KMS-11 (cell line): ENCODE data around the gene SFXN4.

ENCODE experiments used
- H2AFZ ChIP-seq: fragments of 200-600 bp; sonication (generic); 2 replicates; pipeline ENCODE4 v1.6.1; 2016; ENCODE audit warnings: antibody characterized with exemption, mixed run types, low read depth
- H3K27ac ChIP-seq: fragments of 200-600 bp; sonication (generic); 2 replicates; pipeline ENCODE4 v1.6.1; 2016; ENCODE audit warnings: mild to moderate bottlenecking, mixed run types
- H3K27me3 ChIP-seq: fragments of 200-600 bp; sonication (generic); 2 replicates; pipeline ENCODE4 v1.6.1; 2017; ENCODE audit warnings: mild to moderate bottlenecking, low read depth, mixed run types, moderate library complexity; ENCODE audit not compliant: insufficient read depth
- H3K36me3 ChIP-seq: fragments of 200-600 bp; sonication (generic); 2 replicates; pipeline ENCODE4 v1.6.1; 2017; ENCODE audit warnings: mild to moderate bottlenecking, mixed run types; ENCODE audit not compliant: insufficient read depth
- H3K4me1 ChIP-seq: fragments of 200-600 bp; sonication (generic); 2 replicates; pipeline ENCODE4 v1.6.1; 2016; ENCODE audit warnings: mild to moderate bottlenecking, low read depth, mixed run types; ENCODE audit not compliant: poor library complexity, severe bottlenecking
- H3K4me2 ChIP-seq: fragments of 200-600 bp; sonication (generic); 2 replicates; pipeline ENCODE4 v1.7.0; 2016; ENCODE audit warnings: mild to moderate bottlenecking, mixed run types
- H3K4me3 ChIP-seq: fragments of 200-600 bp; sonication (generic); IDR thresholded peaks from 2 replicates; pipeline ENCODE4 v1.6.1; 2017; ENCODE audit warnings: low read depth, low read length, mixed read lengths; ENCODE audit not compliant: insufficient read depth
- H3K79me2 ChIP-seq: fragments of 200-600 bp; sonication (generic); 2 replicates; pipeline ENCODE4 v1.6.1; 2016; ENCODE audit warnings: low read depth, mixed run types; ENCODE audit not compliant: insufficient read depth
- H3K9ac ChIP-seq: fragments of 200-600 bp; sonication (generic); 2 replicates; pipeline ENCODE4 v1.6.1; 2016; ENCODE audit warnings: mild to moderate bottlenecking, mixed run types
- H4K20me1 ChIP-seq: fragments of 200-600 bp; sonication (generic); 2 replicates; pipeline ENCODE4 v1.6.1; 2016; ENCODE audit warnings: mild to moderate bottlenecking, mixed run types; ENCODE audit not compliant: insufficient read depth
- CTCF ChIP-seq: fragments of 200-600 bp; sonication (generic); conservative IDR thresholded peaks from 2 replicates; pipeline ENCODE4 v1.6.1; 2017; ENCODE audit warnings: low read depth, mild to moderate bottlenecking, antibody characterized with exemption, low read length, moderate library complexity, mixed read lengths

The SFXN4 gene

DNA sequence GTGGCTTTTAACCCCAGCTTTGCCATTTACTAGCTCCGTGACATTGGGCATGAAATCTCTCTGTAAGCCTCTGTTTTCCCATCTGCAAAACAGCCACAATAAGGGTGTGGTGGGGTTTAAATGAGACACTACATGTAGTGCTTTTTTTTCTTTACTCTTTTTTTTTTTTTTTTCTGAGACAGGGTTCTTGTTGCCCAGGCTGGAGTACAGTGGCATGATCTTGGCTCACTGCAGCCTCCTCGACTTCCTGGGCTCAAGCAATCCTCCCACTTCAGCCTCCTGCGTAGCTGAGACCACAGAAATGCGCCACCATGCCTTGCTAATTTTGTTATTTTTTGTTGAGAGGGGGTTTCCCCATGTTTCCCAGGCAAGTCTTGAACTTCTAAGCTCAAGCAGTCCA lies 69.9 kb downstream of the SFXN4 start:
- Histone ChIP-seq H3K27ac (no peak overlapping the region), H4K20me1 (no peaks in the 10 kb centered on the region), H3K27me3 (no peaks in the 10 kb centered on the region), H3K4me1 (peaks cover 31% of the 10 kb centered on the region), H3K4me3 (no peak overlapping the region), H3K9ac (no peak overlapping the region), H2AFZ (no peak overlapping the region), H3K79me2 (no peaks in the 10 kb centered on the region), H3K4me2 (0 out of 2 replicates have a peak overlapping the region, but pooled peaks have one; percentile 9), H3K36me3 (no peaks in the 10 kb centered on the region)
- no peak for TF ChIP-seq CTCF

GRCh38 chr10:119090968-119091367 lies 74.5 kb downstream of the SFXN4 start:
- peak overlapping the region; percentile 70 for H3K4me2 ChIP-seq
- H3K79me2 ChIP-seq, result no peaks in the 10 kb centered on the region

More at GRCh38 chr10:119090968-119091367, 74.5 kb downstream of the SFXN4 start:
- Histone ChIP-seq H2AFZ (peak overlapping the region; percentile 51; the same call in 1 of the 2 replicates), H3K4me3 (no peak overlapping the region), H3K4me1 (peaks cover 67% of the 10 kb centered on the region), H4K20me1 (no peaks in the 10 kb centered on the region), H3K27me3 (no peaks in the 10 kb centered on the region), H3K36me3 (no peaks in the 10 kb centered on the region), H3K27ac (peak overlapping the region; percentile 58), H3K9ac (peak overlapping the region; percentile 2; the same call in 1 of the 2 replicates)
- TF ChIP-seq CTCF, result no peak
